Endothelial cell of umbilical vein (primary cell): Measurements from ENCODE around the gene PLAC1. TPM values are rescaled to one million over a fixed set of nuclear protein-coding genes. Genes with fewer than 3 reads are reported as not detected.

Source experiments
- BruUV-seq: library from RNA; stranded (reverse); fragments of 400-500 nt; replicated peaks from 2 replicates; lab custom pipeline; 2021; lab: Mats Ljungman, UMichigan
- CTCF ChIA-PET: fragments of 300-600, 350-600 bp; sonication (Branson Sonifier 250); formaldehyde crosslinking; loops from one replicate; lab custom pipeline; 2021; ENCODE audit warnings: antibody characterized with exemption, inconsistent platforms; lab: Charles Lee
- POLR2A ChIA-PET: fragments of 300-600, 350-600 bp; sonication (Branson Sonifier 250); formaldehyde crosslinking; loops from one replicate; lab custom pipeline; 2021; ENCODE audit warnings: antibody characterized with exemption, inconsistent platforms; lab: Charles Lee
- DNase-seq: peaks from one replicate; pipeline ENCODE4 v3.0.0-alpha.2; 2011; ENCODE audit warnings: low read depth, low spot score
- FAIRE-seq: peaks from 2 replicates; lab custom pipeline; 2011; peaks lifted over from hg19 to GRCh38; lab: Jason Lieb, UNC
- H2AFZ ChIP-seq: 2 replicates; pipeline ENCODE4 v1.6.0; 2012; ENCODE audit warnings: low read depth, low read length, control low read depth, inconsistent platforms
- H3K27ac ChIP-seq: 2 replicates; pipeline ENCODE4 v1.5.1; 2011; ENCODE audit warnings: low read depth, mild to moderate bottlenecking, control low read depth, low read length, moderate library complexity; ENCODE audit not compliant: insufficient read depth
- H3K27me3 ChIP-seq, 2 experiments: 2 replicates each; pipeline versions ENCODE4 v1.6.0 to v1.6.1; 2011; ENCODE audit warnings: low read length in 2 of 2, mixed read lengths in 1 of 2; ENCODE audit not compliant: control insufficient read depth in 2 of 2, insufficient read depth in 2 of 2
- H3K36me3 ChIP-seq, 2 experiments: 2 replicates in 1 of 2; 3 replicates in 1 of 2; pipeline ENCODE4 v1.5.1; 2011; ENCODE audit warnings: low read length in 2 of 2, mild to moderate bottlenecking in 1 of 2, moderate library complexity in 1 of 2; ENCODE audit not compliant: control insufficient read depth in 2 of 2, insufficient read depth in 2 of 2; ENCODE audit errors: extremely low read depth in 1 of 2
- H3K4me1 ChIP-seq: 3 replicates; pipeline ENCODE4 v1.5.1; 2011; ENCODE audit warnings: mild to moderate bottlenecking, low read length; ENCODE audit not compliant: control insufficient read depth, insufficient read depth; ENCODE audit errors: extremely low read depth
- H3K4me2 ChIP-seq: 2 replicates; pipeline ENCODE4 v1.6.1; 2011; ENCODE audit warnings: low read length, control low read depth, mixed read lengths; ENCODE audit not compliant: insufficient read depth
- H3K4me3 ChIP-seq, 3 experiments: fragments of 200-600 bp in 1 of 3; sonication (generic), shearing (Covaris generic) in 1 of 3; replicated peaks in 1 of 3; 2 replicates each; pipeline ENCODE4 v1.5.1; 2011 to 2016; ENCODE audit warnings: control low read depth in 3 of 3, low read length in 3 of 3, mild to moderate bottlenecking in 2 of 3, inconsistent platforms in 1 of 3, low read depth in 1 of 3, moderate library complexity in 1 of 3; ENCODE audit not compliant: insufficient read depth in 1 of 3
- H3K79me2 ChIP-seq: 2 replicates; pipeline ENCODE4 v1.6.0; 2012; ENCODE audit warnings: low read length, inconsistent platforms; ENCODE audit not compliant: control insufficient read depth, insufficient read depth
- H3K9ac ChIP-seq: replicated peaks from 2 replicates; pipeline ENCODE3; 2011; ENCODE audit warnings: low read length, control low read depth; ENCODE audit not compliant: insufficient read depth; ENCODE audit errors: extremely low read depth
- H3K9me1 ChIP-seq: replicated peaks from 3 replicates; pipeline ENCODE4 v1.6.0; 2011; ENCODE audit warnings: mild to moderate bottlenecking, low read length; ENCODE audit not compliant: control insufficient read depth, insufficient read depth; ENCODE audit errors: extremely low read depth
- H3K9me3 ChIP-seq: replicated peaks from 2 replicates; pipeline ENCODE4 v1.5.1; 2012; ENCODE audit warnings: low read length, inconsistent platforms; ENCODE audit not compliant: control insufficient read depth, insufficient read depth
- H4K20me1 ChIP-seq: replicated peaks from 2 replicates; pipeline ENCODE3; 2011; ENCODE audit warnings: mild to moderate bottlenecking, low read length; ENCODE audit not compliant: control insufficient read depth, insufficient read depth; ENCODE audit errors: extremely low read depth
- EZH2 ChIP-seq: IDR thresholded peaks from 2 replicates; pipeline ENCODE4 v1.6.1; 2012; ENCODE audit warnings: borderline replicate concordance, low read depth, mild to moderate bottlenecking, moderate library complexity, low read length, inconsistent platforms; ENCODE audit not compliant: severe bottlenecking
- FOS ChIP-seq: IDR thresholded peaks from 2 replicates; pipeline ENCODE4 v1.6.1; 2011; ENCODE audit warnings: mild to moderate bottlenecking, low read length, moderate library complexity, borderline replicate concordance; ENCODE audit not compliant: insufficient read depth
- GATA2 ChIP-seq: IDR thresholded peaks from 2 replicates; pipeline ENCODE4 v1.7.0; 2011; ENCODE audit warnings: low read depth, mild to moderate bottlenecking, moderate library complexity, mixed read lengths, low read length; ENCODE audit not compliant: insufficient read length, insufficient read depth
- JUN ChIP-seq: IDR thresholded peaks from 2 replicates; pipeline ENCODE4 v1.6.1; 2011; ENCODE audit warnings: borderline replicate concordance, low read depth; ENCODE audit not compliant: insufficient read length, insufficient read depth
- MYC ChIP-seq: IDR thresholded peaks from one replicate; pipeline ENCODE4 v1.6.1; 2011; ENCODE audit warnings: mild to moderate bottlenecking, low read depth, low read length
- POLR2A ChIP-seq: IDR thresholded peaks from 2 replicates; pipeline ENCODE4 v1.6.1; 2012; ENCODE audit warnings: low read depth, mild to moderate bottlenecking, control low read depth, low read length
- POLR2AphosphoS5 ChIP-seq: IDR thresholded peaks from 2 replicates; pipeline ENCODE4 v1.6.1; 2012; ENCODE audit warnings: low read depth, mild to moderate bottlenecking, control low read depth, low read length, moderate library complexity; ENCODE audit not compliant: insufficient read depth
- dilution Hi-C: fragments of 300-500 bp; cut with MboI; formaldehyde crosslinking; loops from one replicate; pipeline ENCODE4 v1.15.0; 2019; ENCODE audit warnings: low sequenced_read_pairs; ENCODE audit not compliant: extremely low pct_ligation_motif_present
- intact Hi-C: fragments of 100-400 bp; cut with micrococcal nuclease; formaldehyde crosslinking; loops from one replicate; pipeline ENCODE4 v1.10.0; 2022
- polyA plus RNA-seq, 4 experiments: library from polyadenylated mRNA; depleted of rRNA in 3 of 4; stranded (reverse) in 3 of 4; unstranded in 1 of 4; fragments of >200 nt; gene quantifications; 2 replicates each; pipeline versions ENCODE4 v1.2.1 to v1.2.3, GENCODE V29; 2011 to 2012; ENCODE audit warnings: missing spikeins in 1 of 4
- total RNA-seq: library from RNA; stranded (reverse); gene quantifications from 2 replicates; pipeline ENCODE4 v1.2.3, GENCODE V29; 2021
- TF ChIP-seq, protein P1 (sequence below): IDR thresholded peaks from 2 replicates; pipeline ENCODE4 v1.6.1; 2011; ENCODE audit not compliant: insufficient read depth, insufficient read length
- TF ChIP-seq, protein P2 (sequence below), 2 donors: IDR thresholded peaks; 1 replicate in 1 of 2; 2 replicates in 1 of 2; pipeline ENCODE4 v1.5.1; 2011; ENCODE audit warnings: low read length in 2 of 2, mild to moderate bottlenecking in 2 of 2, moderate library complexity in 2 of 2, control low read depth in 1 of 2, inconsistent platforms in 1 of 2, low read depth in 1 of 2; ENCODE audit not compliant: insufficient read depth in 1 of 2; ENCODE audit errors: extremely low read depth in 1 of 2

Gene PLAC1
- total and polyA plus RNA-seq, 2 donors (not counting 3 experiments of a cell fraction or from before 2014, with no cell fraction given), result 0.58 to 2.4 TPM

- Histone ChIP-seq H2AFZ (peak overlapping the region; percentile 64), H3K4me3 (no peak overlapping the region), H3K36me3 (no peaks in the 10 kb centered on the region), H3K4me1 (peaks cover 29% of the 10 kb centered on the region), H3K27ac (peak overlapping the region; percentile 71), H3K9ac (peak overlapping the region; percentile 3), H3K9me3 (no peaks in the 10 kb centered on the region), H3K9me1 (no peaks in the 10 kb centered on the region), H3K27me3 (no peaks in the 10 kb centered on the region), H4K20me1 (no peaks in the 10 kb centered on the region), H3K4me2 (no peak overlapping the region), H3K79me2 (no peaks in the 10 kb centered on the region)
- intact Hi-C loops, result loop anchor here (1.0 kb wide), 1 partner anchor 97 kb away; no protein-coding TSS in a partner anchor
- FAIRE-seq, result peak; percentile 96
- no TSS peak for BruUV-seq
- no peak for TF ChIP-seq EZH2
- ChIA-PET CTCF (interaction anchor here (1.0 kb wide), 1 partner anchor 229 kb away, joined by 3 read pairs; no protein-coding TSS in a partner anchor), POLR2A (no interaction called here)
- dilution Hi-C loops, result no loop called here
- peak; percentile 78 for DNase-seq
Measured at GRCh38 chrX:134525086-134525792, 133.0 kb downstream of the PLAC1 start.

GRCh38 chrX:134524181-134524580 is 134.1 kb downstream of the PLAC1 start:
- H3K4me3 ChIP-seq, result no peak overlapping the region
- no peaks in the 10 kb centered on the region for H3K9me1 ChIP-seq
- no peak for TF ChIP-seq JUN
- no peak for TF ChIP-seq FOS
- no peak for TF ChIP-seq MYC
- no peak for TF ChIP-seq POLR2AphosphoS5
- TF ChIP-seq EZH2, result no peak
- TF ChIP-seq, protein P1, sequence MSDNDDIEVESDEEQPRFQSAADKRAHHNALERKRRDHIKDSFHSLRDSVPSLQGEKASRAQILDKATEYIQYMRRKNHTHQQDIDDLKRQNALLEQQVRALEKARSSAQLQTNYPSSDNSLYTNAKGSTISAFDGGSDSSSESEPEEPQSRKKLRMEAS, result no peak
- TF ChIP-seq, protein P2, sequence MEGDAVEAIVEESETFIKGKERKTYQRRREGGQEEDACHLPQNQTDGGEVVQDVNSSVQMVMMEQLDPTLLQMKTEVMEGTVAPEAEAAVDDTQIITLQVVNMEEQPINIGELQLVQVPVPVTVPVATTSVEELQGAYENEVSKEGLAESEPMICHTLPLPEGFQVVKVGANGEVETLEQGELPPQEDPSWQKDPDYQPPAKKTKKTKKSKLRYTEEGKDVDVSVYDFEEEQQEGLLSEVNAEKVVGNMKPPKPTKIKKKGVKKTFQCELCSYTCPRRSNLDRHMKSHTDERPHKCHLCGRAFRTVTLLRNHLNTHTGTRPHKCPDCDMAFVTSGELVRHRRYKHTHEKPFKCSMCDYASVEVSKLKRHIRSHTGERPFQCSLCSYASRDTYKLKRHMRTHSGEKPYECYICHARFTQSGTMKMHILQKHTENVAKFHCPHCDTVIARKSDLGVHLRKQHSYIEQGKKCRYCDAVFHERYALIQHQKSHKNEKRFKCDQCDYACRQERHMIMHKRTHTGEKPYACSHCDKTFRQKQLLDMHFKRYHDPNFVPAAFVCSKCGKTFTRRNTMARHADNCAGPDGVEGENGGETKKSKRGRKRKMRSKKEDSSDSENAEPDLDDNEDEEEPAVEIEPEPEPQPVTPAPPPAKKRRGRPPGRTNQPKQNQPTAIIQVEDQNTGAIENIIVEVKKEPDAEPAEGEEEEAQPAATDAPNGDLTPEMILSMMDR (IDR thresholded peaks at IDR 0.05; ENCODE audit: extremely low read depth in 1 of 2, insufficient read depth in 1 of 2, low read depth in 1 of 2, low read length in 2 of 2), result no peak
- TF ChIP-seq POLR2A, result no peak
- TF ChIP-seq GATA2, result no peak
- H4K20me1 ChIP-seq, result no peaks in the 10 kb centered on the region
- ChIA-PET CTCF (no interaction called here), POLR2A (no interaction called here)
- peaks cover 29% of the 10 kb centered on the region for H3K4me1 ChIP-seq
- intact Hi-C loops, result no loop called here
- no peaks in the 10 kb centered on the region for H3K36me3 ChIP-seq
- no peaks in the 10 kb centered on the region for H3K9me3 ChIP-seq
- H3K9ac ChIP-seq, result no peak overlapping the region
- H2AFZ ChIP-seq, result no peak overlapping the region
- DNase-seq (no peak), FAIRE-seq (no peak)
- BruUV-seq, result no TSS peak
- no peaks in the 10 kb centered on the region for H3K27me3 ChIP-seq
- no peak overlapping the region for H3K27ac ChIP-seq
- H3K79me2 ChIP-seq, result no peaks in the 10 kb centered on the region
- dilution Hi-C loops, result no loop called here
- H3K4me2 ChIP-seq, result no peak overlapping the region
